ENCODE data around the gene NR3C2.

The NR3C2 gene

GRCh38 chr4:148116264-148116663 is 325.9 kb downstream of the NR3C2 start:
- Histone ChIP-seq H3K9me3 (replicated peaks; ENCODE audit: low read length) (no peaks in the 10 kb centered on the region), H3K4me1 (ENCODE audit: control insufficient read depth, insufficient read depth, low read length) (peaks cover 18% of the 10 kb centered on the region), H3K27me3 (ENCODE audit: control insufficient read depth, insufficient read depth, low read length) (no peaks in the 10 kb centered on the region), H3K4me3 (ENCODE audit: low read length) (no peak overlapping the region), H3K4me2 (ENCODE audit: low read length) (no peak overlapping the region), H3K36me3 (ENCODE audit: insufficient read depth, low read length) (no peaks in the 10 kb centered on the region), H3K9ac (ENCODE audit: low read depth, low read length) (no peak overlapping the region)

DNA sequence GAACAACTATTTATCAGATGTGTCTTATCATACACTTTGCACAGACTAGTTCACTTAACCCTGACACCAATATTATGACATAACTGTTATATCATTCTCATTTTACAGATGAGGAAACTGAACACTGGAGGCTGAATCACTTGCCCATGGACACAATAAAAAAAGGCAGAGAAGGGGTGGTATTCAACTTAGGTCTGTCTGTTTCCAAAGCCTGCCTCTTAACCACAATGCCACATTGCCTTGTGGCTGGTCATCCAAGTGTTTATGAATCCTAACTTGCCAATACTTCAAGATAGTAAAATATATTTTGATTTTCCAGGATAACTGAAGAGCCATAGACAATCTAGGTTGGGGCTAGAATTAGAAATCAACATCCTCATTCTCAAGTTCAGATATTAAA is 327.8 kb downstream of the NR3C2 start:
- Histone ChIP-seq H3K9me3 (replicated peaks; ENCODE audit: low read length) (no peaks in the 10 kb centered on the region), H3K4me1 (ENCODE audit: control insufficient read depth, insufficient read depth, low read length) (peaks cover 18% of the 10 kb centered on the region), H3K4me2 (ENCODE audit: low read length) (no peak overlapping the region), H3K9ac (ENCODE audit: low read depth, low read length) (no peak overlapping the region), H3K36me3 (ENCODE audit: insufficient read depth, low read length) (no peaks in the 10 kb centered on the region), H3K27me3 (ENCODE audit: control insufficient read depth, insufficient read depth, low read length) (no peaks in the 10 kb centered on the region), H3K4me3 (ENCODE audit: low read length) (no peak overlapping the region)

DNA sequence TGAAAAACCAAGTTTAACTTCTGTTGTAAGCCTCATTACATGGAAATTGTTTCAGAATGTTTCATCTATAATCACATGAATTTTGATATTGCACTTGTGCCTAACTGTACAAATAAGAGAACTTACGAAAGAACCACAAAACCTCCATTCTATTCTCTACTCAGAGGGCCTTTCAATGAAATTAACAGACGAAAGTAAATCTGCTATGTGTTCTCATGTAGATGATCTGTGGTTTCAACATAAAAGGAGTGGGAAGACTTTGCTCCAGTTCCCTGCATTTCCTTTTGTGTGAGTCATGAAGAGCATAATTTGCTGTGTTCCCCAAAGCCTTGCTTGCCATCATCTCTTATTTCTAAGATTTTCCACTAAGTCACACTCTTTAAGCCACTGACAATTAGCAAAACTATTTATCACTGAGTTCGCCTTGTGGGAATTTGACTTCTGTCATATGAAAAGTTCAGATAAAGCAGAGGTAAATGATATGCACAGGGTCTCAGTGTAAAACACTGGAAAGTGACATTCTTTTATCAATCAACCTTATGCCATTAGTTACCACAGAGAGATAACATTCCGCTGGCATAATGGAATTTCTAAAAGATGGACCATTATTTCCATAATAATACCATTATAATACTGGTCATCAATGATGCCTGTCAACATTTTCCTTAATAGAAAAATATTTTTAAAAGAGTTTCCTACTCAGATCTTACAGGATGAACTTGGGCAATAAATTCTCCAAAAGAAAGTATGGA is 329.8 kb downstream of the NR3C2 start:
- Histone ChIP-seq H3K4me2 (ENCODE audit: low read length) (no peak overlapping the region), H3K4me1 (ENCODE audit: control insufficient read depth, insufficient read depth, low read length) (peaks cover 18% of the 10 kb centered on the region), H3K9me3 (replicated peaks; ENCODE audit: low read length) (no peaks in the 10 kb centered on the region), H3K4me3 (ENCODE audit: low read length) (no peak overlapping the region), H3K27me3 (ENCODE audit: control insufficient read depth, insufficient read depth, low read length) (no peaks in the 10 kb centered on the region), H3K9ac (ENCODE audit: low read depth, low read length) (no peak overlapping the region), H3K36me3 (ENCODE audit: insufficient read depth, low read length) (no peaks in the 10 kb centered on the region)

DNA sequence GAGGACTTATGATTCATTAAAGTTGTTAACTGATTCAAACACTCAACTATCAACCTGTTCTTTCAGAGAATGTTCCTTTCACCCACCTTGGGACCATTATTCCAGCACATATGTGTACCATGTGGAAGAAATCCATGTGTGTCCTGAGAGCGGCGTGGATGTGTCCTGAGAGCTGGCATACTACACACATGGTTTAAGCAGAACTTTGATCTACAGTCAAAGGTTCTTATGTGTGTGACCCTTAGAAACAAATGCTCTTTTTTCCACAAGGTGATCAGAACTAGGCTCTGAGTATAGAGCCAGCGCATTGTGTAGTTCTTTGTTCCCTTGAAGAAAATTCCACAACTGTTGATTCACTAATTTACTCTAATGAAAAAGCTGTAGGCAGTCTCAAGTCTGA is 332.0 kb downstream of the NR3C2 start:
- no peak overlapping the region for H3K9ac ChIP-seq (ENCODE audit: low read depth, low read length)
- H3K36me3 ChIP-seq (ENCODE audit: insufficient read depth, low read length) = no peaks in the 10 kb centered on the region
- no peaks in the 10 kb centered on the region for H3K9me3 ChIP-seq (replicated peaks; ENCODE audit: low read length)

DNA sequence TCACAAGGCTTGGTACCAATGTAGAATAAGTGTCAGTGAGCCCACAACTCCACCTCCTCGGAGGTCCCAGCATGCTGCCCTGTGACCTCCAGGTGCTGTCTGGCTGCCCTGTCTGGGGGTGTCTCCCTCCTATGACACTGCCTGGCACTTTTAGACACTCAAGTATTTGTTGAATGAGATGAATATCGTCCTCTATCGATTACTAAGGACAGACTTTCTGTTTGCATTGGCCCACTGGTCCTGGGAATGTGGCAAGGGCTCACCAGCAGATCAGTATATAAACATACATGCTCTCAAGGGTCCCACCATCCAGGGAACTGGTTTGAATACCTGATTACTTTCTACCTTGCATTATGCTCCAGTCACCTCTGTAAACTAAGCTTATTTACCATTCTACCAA is 333.0 kb downstream of the NR3C2 start:
- H3K9me3 ChIP-seq (replicated peaks; ENCODE audit: low read length) = no peaks in the 10 kb centered on the region
- H3K4me3 ChIP-seq (ENCODE audit: low read length) = no peak overlapping the region
- no peak overlapping the region for H3K4me2 ChIP-seq (ENCODE audit: low read length)
- no peak overlapping the region for H3K9ac ChIP-seq (ENCODE audit: low read depth, low read length)
- H3K4me1 ChIP-seq (ENCODE audit: control insufficient read depth, insufficient read depth, low read length) = peaks cover 12% of the 10 kb centered on the region
- H3K27me3 ChIP-seq (ENCODE audit: control insufficient read depth, insufficient read depth, low read length) = no peaks in the 10 kb centered on the region
- no peaks in the 10 kb centered on the region for H3K36me3 ChIP-seq (ENCODE audit: insufficient read depth, low read length)

More for the DNA sequence above, 332.0 kb downstream of the NR3C2 start:
- Histone ChIP-seq H3K4me1 (ENCODE audit: control insufficient read depth, insufficient read depth, low read length) (peaks cover 12% of the 10 kb centered on the region), H3K4me2 (ENCODE audit: low read length) (no peak overlapping the region), H3K27me3 (ENCODE audit: control insufficient read depth, insufficient read depth, low read length) (no peaks in the 10 kb centered on the region), H3K4me3 (ENCODE audit: low read length) (no peak overlapping the region)

- Histone ChIP-seq H3K27me3 (ENCODE audit: control insufficient read depth, insufficient read depth, low read length) (no peaks in the 10 kb centered on the region), H3K4me3 (ENCODE audit: low read length) (no peak overlapping the region)
These were observed 333.4 kb downstream of the NR3C2 start for GRCh38 chr4:148108766-148109165.

DNA sequence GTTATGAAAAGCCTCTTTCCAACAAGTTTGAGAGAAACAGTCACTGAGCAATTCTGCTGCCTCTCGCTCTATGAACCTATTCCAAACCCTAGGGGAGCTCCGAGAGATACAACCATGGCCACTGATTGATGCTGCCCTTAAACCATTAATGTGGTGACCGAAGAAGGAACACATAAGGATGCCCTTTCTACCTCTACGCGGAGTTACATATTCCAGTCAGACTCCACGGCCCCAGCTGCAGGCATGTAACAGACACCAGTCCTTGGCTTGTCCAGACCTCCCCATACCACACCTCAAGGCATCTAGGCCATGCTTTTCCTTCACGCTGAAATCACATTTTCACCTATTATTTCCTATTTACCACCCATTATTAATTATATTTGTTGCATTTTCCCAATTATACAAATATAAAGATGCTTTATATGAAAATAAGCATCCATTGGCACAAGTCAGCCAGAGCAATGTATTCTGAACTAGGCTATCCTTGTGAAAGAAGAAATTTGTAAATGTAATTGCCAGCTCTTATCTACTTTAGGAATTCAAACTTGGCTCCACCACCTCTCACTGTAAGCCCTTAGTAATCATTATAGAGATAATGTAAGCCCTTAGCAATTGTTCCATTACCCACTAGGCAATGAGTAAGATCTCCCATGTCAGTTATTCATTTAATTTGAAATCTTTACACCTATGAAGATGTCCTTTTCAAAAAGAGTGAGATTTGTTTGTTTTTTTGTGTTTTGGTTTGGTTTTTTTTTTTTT is 338.4 kb downstream of the NR3C2 start:
- Histone ChIP-seq H3K4me3 (ENCODE audit: low read length) (no peak overlapping the region), H3K9me3 (replicated peaks; ENCODE audit: low read length) (no peaks in the 10 kb centered on the region), H3K4me1 (ENCODE audit: control insufficient read depth, insufficient read depth, low read length) (no peaks in the 10 kb centered on the region), H3K36me3 (ENCODE audit: insufficient read depth, low read length) (no peaks in the 10 kb centered on the region), H3K27me3 (ENCODE audit: control insufficient read depth, insufficient read depth, low read length) (no peaks in the 10 kb centered on the region), H3K9ac (ENCODE audit: low read depth, low read length) (no peak overlapping the region), H3K4me2 (ENCODE audit: low read length) (no peak overlapping the region)

More at GRCh38 chr4:148108766-148109165, 333.4 kb downstream of the NR3C2 start:
- Histone ChIP-seq H3K9me3 (replicated peaks; ENCODE audit: low read length) (no peaks in the 10 kb centered on the region), H3K4me2 (ENCODE audit: low read length) (no peak overlapping the region), H3K9ac (ENCODE audit: low read depth, low read length) (no peak overlapping the region), H3K4me1 (ENCODE audit: control insufficient read depth, insufficient read depth, low read length) (peaks cover 12% of the 10 kb centered on the region), H3K36me3 (ENCODE audit: insufficient read depth, low read length) (no peaks in the 10 kb centered on the region)

DNA sequence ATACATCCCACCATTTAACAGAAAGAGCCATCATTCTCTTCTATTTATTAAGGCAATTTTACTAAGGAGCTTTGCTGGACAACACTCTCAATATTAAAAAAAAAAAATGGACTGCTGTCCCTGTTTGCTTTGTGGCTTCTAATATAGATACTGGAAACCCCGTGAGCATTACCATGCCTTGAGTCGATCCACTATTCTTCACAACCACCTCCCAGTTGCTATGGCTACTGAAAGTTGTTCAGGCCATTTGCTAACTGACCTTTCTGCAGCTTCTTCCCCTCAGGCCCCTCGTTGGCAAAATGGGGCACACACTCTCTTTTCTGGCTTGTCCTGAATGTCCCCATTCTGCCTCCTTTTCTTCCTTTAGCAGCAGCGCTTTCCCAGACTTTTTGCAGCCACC is 340.4 kb downstream of the NR3C2 start:
- H3K4me3 ChIP-seq (ENCODE audit: low read length) = no peak overlapping the region
- H3K27me3 ChIP-seq (ENCODE audit: control insufficient read depth, insufficient read depth, low read length) = no peaks in the 10 kb centered on the region
- H3K36me3 ChIP-seq (ENCODE audit: insufficient read depth, low read length) = no peaks in the 10 kb centered on the region
- H3K4me1 ChIP-seq (ENCODE audit: control insufficient read depth, insufficient read depth, low read length) = no peaks in the 10 kb centered on the region
- no peak overlapping the region for H3K9ac ChIP-seq (ENCODE audit: low read depth, low read length)
- no peak overlapping the region for H3K4me2 ChIP-seq (ENCODE audit: low read length)
- H3K9me3 ChIP-seq (replicated peaks; ENCODE audit: low read length) = no peaks in the 10 kb centered on the region

GRCh38 chr4:148101235-148101634 is 341.0 kb downstream of the NR3C2 start:
- H3K27me3 ChIP-seq (ENCODE audit: control insufficient read depth, insufficient read depth, low read length) = no peaks in the 10 kb centered on the region
- H3K4me2 ChIP-seq (ENCODE audit: low read length) = no peak overlapping the region

DNA sequence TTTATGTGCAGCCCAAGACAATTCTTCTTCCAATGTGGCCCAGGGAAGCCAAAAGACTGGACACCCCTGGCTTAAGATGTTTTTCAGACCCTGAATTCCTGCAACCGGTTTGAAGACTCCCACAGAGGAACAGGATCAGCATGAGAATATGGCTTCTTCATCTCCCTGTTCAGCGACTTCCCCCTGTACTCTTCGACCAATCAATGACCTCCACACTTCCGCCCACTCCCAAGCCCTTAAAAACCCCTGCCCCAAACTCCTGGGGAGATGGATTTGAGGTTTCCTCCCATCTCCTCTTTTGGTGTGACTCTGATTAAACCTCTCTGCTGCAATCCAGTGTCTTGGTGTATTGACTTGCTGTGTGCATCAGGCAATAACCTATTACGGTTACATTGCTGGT is 344.4 kb downstream of the NR3C2 start:
- Histone ChIP-seq H3K9me3 (replicated peaks; ENCODE audit: low read length) (no peaks in the 10 kb centered on the region), H3K4me2 (ENCODE audit: low read length) (no peak overlapping the region), H3K9ac (ENCODE audit: low read depth, low read length) (no peak overlapping the region), H3K27me3 (ENCODE audit: control insufficient read depth, insufficient read depth, low read length) (no peaks in the 10 kb centered on the region), H3K4me1 (ENCODE audit: control insufficient read depth, insufficient read depth, low read length) (no peaks in the 10 kb centered on the region), H3K36me3 (ENCODE audit: insufficient read depth, low read length) (no peaks in the 10 kb centered on the region), H3K4me3 (ENCODE audit: low read length) (no peak overlapping the region)

More at GRCh38 chr4:148101235-148101634, 341.0 kb downstream of the NR3C2 start:
- Histone ChIP-seq H3K9me3 (replicated peaks; ENCODE audit: low read length) (no peaks in the 10 kb centered on the region), H3K4me3 (ENCODE audit: low read length) (no peak overlapping the region), H3K36me3 (ENCODE audit: insufficient read depth, low read length) (no peaks in the 10 kb centered on the region), H3K4me1 (ENCODE audit: control insufficient read depth, insufficient read depth, low read length) (no peaks in the 10 kb centered on the region), H3K9ac (ENCODE audit: low read depth, low read length) (no peak overlapping the region)

DNA sequence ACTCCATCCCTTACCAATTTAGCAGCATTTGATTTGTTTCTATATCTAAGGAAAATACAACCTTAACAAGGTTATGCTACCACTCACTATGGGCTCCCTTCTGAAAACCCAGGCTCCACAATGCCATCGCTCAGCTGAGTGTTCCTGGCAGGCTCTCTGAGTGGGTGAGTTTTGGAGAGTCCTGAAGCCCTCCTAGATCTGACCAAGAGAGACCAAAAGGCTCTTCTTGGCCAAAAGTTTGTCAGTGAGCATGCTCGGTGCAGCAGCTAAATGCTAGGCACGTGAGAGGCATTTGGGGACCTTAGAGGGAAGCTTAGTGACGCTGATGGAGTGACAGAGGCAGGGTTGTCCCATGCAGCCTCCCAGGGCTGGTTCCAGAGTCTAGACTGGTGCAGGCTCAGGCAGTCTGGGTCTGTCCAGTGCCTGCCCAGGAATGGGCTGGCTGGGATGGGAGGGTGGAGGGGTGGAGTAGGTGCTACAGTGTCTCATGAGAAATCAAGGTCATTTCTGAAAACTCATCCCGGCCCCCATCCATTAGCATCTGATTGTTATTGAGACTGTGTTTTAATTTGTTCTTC is 346.8 kb downstream of the NR3C2 start:
- Histone ChIP-seq H3K9me3 (replicated peaks; ENCODE audit: low read length) (no peaks in the 10 kb centered on the region), H3K4me2 (ENCODE audit: low read length) (no peak overlapping the region), H3K36me3 (ENCODE audit: insufficient read depth, low read length) (no peaks in the 10 kb centered on the region), H3K9ac (ENCODE audit: low read depth, low read length) (no peak overlapping the region), H3K4me1 (ENCODE audit: control insufficient read depth, insufficient read depth, low read length) (peaks cover 9% of the 10 kb centered on the region), H3K4me3 (ENCODE audit: low read length) (no peak overlapping the region), H3K27me3 (ENCODE audit: control insufficient read depth, insufficient read depth, low read length) (no peaks in the 10 kb centered on the region)

Data from skeletal muscle satellite cell (primary cell).